Sciatic nerve (tissue), 2 donors: ENCODE data around the gene ENTREP3. TPM values are rescaled to one million over a fixed set of nuclear protein-coding genes. Genes with fewer than 3 reads are reported as not detected.
"Not testable (repeated sequence)": the region's sequence is repeated elsewhere in the genome, so short reads cannot be mapped to it uniquely, and the experiment has no call there.

Source experiments
- ATAC-seq: fragments of 200-7000 bp; cut with Tn5 transposase; one replicate; pipeline ENCODE4 v1.9.1; 2020; ENCODE audit warnings: mild to moderate bottlenecking, moderate library complexity
- DNase-seq: peaks from one replicate; pipeline ENCODE4 v3.0.0-alpha.2; 2020; ENCODE audit warnings: low spot score
- intact Hi-C: fragments of 100-400 bp; cut with DNase I; formaldehyde crosslinking; loops from one replicate; pipeline ENCODE4 v1.14.2; 2022
- total RNA-seq: library from RNA; stranded (reverse); fragmentation: NEBNext Ultra II Directional; extraction: Animal tissue kit (Norgen Biotek cat#: 25700); gene quantifications from one replicate; pipeline ENCODE4 v1.2.1, GENCODE V29; 2021
- donor health status: DM: no; HTN: no; CAD: no.
- donor health status: DM: no; HTN: no; CAD: no.

Gene ENTREP3
- total RNA-seq, 1 donor from 2014 or later: 28.4 TPM

GRCh38 chr1:155233502-155233901, 21.8 kb downstream of the ENTREP3 start:
- DNase-seq, ATAC-seq: not testable (repeated sequence)
- intact Hi-C loops: loop anchor here (5.0 kb wide), 1 partner anchor 1509 kb away; the partner anchor contains the start of gene MRPL24

DNA sequence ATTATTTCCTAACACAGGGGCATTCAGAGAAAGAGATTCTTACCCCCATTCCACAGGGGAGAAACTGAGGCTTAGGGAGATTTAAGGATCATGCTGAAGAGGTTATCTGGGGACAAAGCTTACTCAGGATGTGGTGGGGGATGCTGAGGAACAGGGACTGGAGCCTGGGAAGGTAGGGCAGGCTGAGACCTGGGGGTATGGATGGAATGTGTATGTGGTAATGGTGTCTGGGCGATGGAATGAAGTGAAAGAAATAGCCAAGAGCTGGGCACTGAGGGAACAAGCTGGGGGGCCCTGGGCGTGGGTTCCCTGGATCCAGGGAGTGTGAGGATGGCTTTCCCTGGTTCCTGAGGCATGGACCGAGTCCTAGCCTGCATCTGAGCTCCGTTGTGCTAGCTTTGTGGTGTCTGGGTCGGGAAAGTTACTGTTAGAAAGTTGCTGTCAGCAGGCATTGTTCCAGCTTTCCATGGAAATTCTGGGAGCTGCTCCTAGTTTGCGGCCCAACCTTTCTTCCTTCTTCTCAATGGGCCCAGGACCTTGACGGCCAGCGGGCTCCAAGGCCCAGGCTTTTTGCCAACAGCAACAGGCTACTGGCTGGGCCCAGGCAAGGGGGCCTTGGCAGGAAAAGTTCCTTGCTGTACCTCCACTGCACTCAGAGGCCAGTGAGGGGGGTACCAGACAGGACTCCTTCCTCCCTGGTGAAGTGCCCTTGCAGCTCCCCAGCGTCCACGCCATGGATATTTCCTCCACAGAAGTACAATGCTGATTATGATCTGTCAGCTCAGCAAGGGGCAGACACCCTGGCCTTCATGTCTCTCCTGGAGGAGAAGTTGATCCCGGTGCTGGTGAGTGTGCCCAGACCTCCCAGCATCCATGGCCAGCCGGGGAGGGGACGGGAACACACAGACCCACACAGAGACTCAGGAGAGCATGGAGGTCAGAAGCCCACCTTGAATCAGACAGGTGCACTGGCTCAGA, 23.0 kb downstream of the ENTREP3 start:
- ATAC-seq (peak; percentile 7), DNase-seq (peak; percentile 74)
- intact Hi-C loops: loop anchor here (5.0 kb wide), 1 partner anchor 1510 kb away; the partner anchor contains the start of gene MRPL24

- not testable (repeated sequence) for ATAC-seq, DNase-seq
- intact Hi-C loops: loop anchor here (5.0 kb wide), 1 partner anchor 1511 kb away; the partner anchor contains the start of gene MRPL24
Observed at GRCh38 chr1:155231302-155231701, 24.0 kb downstream of the ENTREP3 start.

- intact Hi-C loops: no loop called here
- no peak for ATAC-seq
- DNase-seq: no peak
Observed at GRCh38 chr1:155228096-155228427, 27.2 kb downstream of the ENTREP3 start.

DNA sequence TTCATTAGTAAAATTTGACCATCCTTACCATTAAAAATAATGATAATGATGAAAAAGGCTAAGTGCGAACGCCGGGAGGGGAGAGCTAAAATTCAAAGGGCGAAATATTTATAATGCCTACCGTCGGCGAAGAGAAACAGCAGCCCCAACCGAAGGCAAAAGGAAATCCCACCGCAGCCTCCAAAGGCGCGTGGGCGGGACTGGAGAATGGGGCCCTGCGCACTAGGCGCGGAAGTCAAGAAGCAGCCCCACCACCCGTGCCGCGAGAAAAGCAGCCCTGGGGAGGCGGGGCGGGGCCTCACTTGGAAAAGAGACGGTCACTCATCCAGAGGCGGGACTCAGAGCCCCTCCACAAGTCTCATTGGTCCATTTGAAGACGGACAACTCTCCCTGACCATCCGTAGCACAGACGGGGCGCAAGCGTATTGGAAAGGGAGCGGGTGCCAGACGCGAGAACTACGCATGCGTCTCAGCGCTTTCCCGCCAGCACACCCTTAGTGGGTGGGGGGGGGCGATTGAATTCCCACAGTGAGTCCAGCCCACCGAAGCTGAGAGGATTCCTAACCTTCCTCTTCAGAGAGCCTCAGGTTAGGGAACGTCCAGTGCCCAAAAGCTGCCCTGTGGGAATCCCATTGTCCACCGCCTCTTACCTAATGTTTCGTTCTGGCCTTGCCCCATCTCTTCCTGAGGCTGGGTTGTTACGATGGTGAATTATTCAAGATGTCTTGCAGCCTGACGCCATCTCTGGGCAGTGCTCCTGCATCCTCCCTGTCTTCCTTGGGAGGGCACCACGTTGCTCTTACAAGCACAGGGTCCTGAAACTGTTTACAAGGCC, 27.8 kb downstream of the ENTREP3 start:
- peak; percentile 98 for ATAC-seq
- intact Hi-C loops: no loop called here

DNA sequence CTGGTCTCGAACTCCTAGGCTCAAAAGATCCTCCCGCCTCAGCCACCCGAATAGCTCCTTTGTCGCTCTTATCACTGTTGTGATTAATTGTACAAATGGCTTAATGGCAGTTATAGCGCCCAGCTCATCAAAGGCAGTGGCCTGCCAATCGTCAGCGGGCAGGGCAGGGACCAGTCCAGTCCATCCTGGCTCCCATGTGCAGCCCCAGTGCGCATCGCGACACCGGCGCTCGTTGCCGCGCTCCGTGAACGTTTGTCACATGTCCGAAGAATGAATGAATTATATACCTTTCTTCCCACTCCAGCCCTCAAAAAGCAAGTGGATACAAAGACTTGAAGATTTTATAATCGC, 28.4 kb downstream of the ENTREP3 start:
- peak; percentile 46 for ATAC-seq

More for the DNA sequence above, 27.8 kb downstream of the ENTREP3 start:
- DNase-seq: peak; percentile 98

GRCh38 chr1:155226188-155226909, 28.9 kb downstream of the ENTREP3 start:
- DNase-seq (peak; percentile 84), ATAC-seq (peak; percentile 75)
- intact Hi-C loops: no loop called here

More for the DNA sequence above, 28.4 kb downstream of the ENTREP3 start:
- DNase-seq: no peak
- intact Hi-C loops: no loop called here

- DNase-seq, intact Hi-C loops, ATAC-seq: not testable (repeated sequence)
Observed at GRCh38 chr1:155225404-155225759, 29.9 kb downstream of the ENTREP3 start.

GRCh38 chr1:155223047-155223446, 32.2 kb downstream of the ENTREP3 start:
- ATAC-seq (no peak), DNase-seq (no peak)
- intact Hi-C loops: no loop called here

- DNase-seq, ATAC-seq, intact Hi-C loops: not testable (repeated sequence)
Observed at GRCh38 chr1:155220211-155220965, 34.9 kb downstream of the ENTREP3 start.

DNA sequence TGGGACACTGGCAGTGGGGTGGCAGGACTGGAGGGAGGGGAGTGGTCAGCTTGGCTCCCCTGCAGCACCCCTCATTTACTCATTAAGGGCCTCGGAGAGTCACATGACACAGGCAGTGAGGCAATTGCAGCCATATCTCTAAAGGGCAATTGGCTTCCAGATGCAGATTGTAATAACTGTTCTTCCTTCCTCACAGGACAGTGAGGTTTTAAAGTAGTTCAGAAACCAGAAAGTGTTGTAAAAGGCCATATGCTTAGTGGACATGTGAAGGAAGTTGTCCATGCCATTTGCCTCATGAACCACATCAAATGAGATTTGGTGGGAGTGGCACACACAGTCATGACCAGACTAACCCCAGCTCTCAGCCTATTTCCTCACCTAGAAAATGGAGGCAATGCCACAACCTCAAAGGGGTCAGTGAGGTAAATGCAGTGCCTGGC, 35.7 kb downstream of the ENTREP3 start:
- peak; percentile 70 for ATAC-seq
- DNase-seq: no peak
- intact Hi-C loops: no loop called here

- DNase-seq: no peak
- ATAC-seq: peak; percentile 83
- intact Hi-C loops: no loop called here
Observed at GRCh38 chr1:155218854-155219591, 36.3 kb downstream of the ENTREP3 start.

DNA sequence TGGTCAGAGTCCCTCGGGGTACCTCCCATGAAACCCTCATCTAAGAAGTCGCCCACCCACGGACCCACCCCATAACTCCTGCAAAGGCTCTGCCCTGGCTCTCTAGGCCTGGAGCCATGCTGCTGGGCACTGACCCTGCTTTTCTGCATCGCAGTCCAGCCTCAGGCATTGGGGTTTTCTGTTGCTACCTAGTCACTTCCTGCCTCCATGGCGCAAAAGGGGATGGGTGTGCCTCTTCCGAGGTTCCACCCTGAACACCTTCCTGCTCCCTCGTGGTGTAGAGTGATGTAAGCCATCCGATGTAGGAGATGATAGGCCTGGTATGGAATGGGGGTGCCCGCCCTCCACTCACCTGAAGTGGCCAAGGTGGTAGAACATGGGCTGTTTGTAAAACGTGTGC, 40.6 kb downstream of the ENTREP3 start:
- ATAC-seq, DNase-seq, intact Hi-C loops: not testable (repeated sequence)

GRCh38 chr1:155212051-155212440, 43.2 kb downstream of the ENTREP3 start:
- DNase-seq, intact Hi-C loops, ATAC-seq: not testable (repeated sequence)

- intact Hi-C loops, ATAC-seq: not testable (repeated sequence)
- peak; percentile 75 for DNase-seq
Observed at GRCh38 chr1:155211381-155212050, 43.8 kb downstream of the ENTREP3 start.

DNA sequence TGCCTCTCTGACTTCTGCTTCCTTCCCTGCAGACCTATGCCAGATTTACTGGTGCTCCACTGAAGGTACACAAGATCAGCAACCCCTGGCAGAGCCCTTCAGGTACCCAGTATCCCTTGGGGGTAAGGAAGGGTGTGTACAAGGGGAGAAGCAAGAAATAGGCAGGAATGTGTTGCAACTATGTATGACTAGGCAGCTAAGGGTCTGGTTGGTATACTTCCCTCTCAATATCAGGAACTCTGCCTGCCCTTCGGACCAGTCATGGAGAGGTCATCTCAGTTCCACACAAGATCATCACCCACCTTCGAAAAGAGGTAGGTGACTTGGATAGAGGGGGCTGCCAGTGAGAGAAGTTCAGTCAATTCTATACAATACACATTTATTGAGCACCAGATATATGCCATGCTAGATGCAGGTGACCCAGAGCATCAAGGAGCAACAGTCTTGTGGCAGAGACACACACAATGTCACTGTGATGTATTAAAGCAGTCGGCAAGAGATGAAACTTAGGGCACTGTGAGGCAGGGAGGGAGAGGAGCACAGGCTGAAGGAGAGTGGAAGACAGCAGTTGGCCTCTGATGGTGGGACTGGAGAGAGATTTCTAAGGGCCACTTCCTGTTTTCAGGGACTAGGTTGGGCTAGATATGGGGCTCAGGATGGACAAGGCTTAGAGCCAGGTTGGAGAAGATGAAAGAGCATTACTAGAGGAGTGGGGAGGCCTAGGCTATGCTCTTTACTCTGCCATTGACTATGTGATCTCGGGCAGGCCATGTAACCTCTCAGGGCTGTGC, 44.8 kb downstream of the ENTREP3 start:
- ATAC-seq (no peak), DNase-seq (no peak)
- intact Hi-C loops: no loop called here
